HepG2 (cell line): ENCODE data around the gene TEX19. TPM values are rescaled to one million over a fixed set of nuclear protein-coding genes. Genes with fewer than 3 reads are reported as not detected.

ENCODE experiments used
- ARHGAP35 ChIP-seq: sonication (generic); formaldehyde crosslinking; IDR thresholded peaks from 2 replicates; pipeline ENCODE4 v1.9.0; 2022; ENCODE audit warnings: mild to moderate bottlenecking, inconsistent platforms, moderate library complexity, missing genetic modification reagents, borderline replicate concordance
- NCOA1 ChIP-seq: sonication (generic); formaldehyde crosslinking; IDR thresholded peaks from 2 replicates; pipeline ENCODE4 v1.9.0; 2021; ENCODE audit warnings: missing genetic modification reagents
- NFRKB ChIP-seq: fragments of 450-650 bp; IDR thresholded peaks from 2 replicates; pipeline ENCODE4 v1.6.1; 2017
- NR3C1 ChIP-seq: sonication (generic); formaldehyde crosslinking; IDR thresholded peaks from 2 replicates; pipeline ENCODE4 v1.4.0; 2020; ENCODE audit warnings: missing genetic modification reagents
- SALL2 ChIP-seq: sonication (generic); formaldehyde crosslinking; IDR thresholded peaks from 2 replicates; pipeline ENCODE4 v1.8.1; 2023; ENCODE audit warnings: mild to moderate bottlenecking, missing genetic modification reagents, inconsistent platforms
- TAF15 ChIP-seq: fragments of 200-400 bp; formaldehyde crosslinking; IDR thresholded peaks from one replicate; pipeline ENCODE4 v1.6.1; 2018; ENCODE audit warnings: mild to moderate bottlenecking, low read depth, low read length; ENCODE audit not compliant: poor library complexity, severe bottlenecking
- ZBTB42 ChIP-seq: sonication (generic); formaldehyde crosslinking; IDR thresholded peaks from 2 replicates; pipeline ENCODE4 v1.5.0; 2020; ENCODE audit warnings: mild to moderate bottlenecking, missing genetic modification reagents
- ZMAT3 ChIP-seq: sonication (generic); formaldehyde crosslinking; conservative IDR thresholded peaks from 2 replicates; pipeline ENCODE4 v1.7.0; 2021; ENCODE audit warnings: missing genetic modification reagents
- ZMYM4 ChIP-seq: sonication (generic); formaldehyde crosslinking; IDR thresholded peaks from 2 replicates; pipeline ENCODE4 v1.8.1; 2023; ENCODE audit warnings: mild to moderate bottlenecking, missing genetic modification reagents
- ZNF33A ChIP-seq: sonication (generic); formaldehyde crosslinking; IDR thresholded peaks from 2 replicates; pipeline ENCODE4 v1.5.1; 2020; ENCODE audit warnings: missing genetic modification reagents, mild to moderate bottlenecking, moderate library complexity, borderline replicate concordance
- ZNF441 ChIP-seq: sonication (generic); formaldehyde crosslinking; IDR thresholded peaks from 2 replicates; pipeline ENCODE4 v1.7.0; 2021; ENCODE audit warnings: missing genetic modification reagents, borderline replicate concordance
- ZNF570 ChIP-seq: sonication (generic); formaldehyde crosslinking; IDR thresholded peaks from 2 replicates; pipeline ENCODE4 v1.4.0; 2020; ENCODE audit warnings: mild to moderate bottlenecking, missing genetic modification reagents, borderline replicate concordance
- ZNF737 ChIP-seq: sonication (generic); formaldehyde crosslinking; IDR thresholded peaks from 2 replicates; pipeline ENCODE4 v1.5.0; 2020; ENCODE audit warnings: missing genetic modification reagents, mild to moderate bottlenecking, borderline replicate concordance
- polyA plus RNA-seq, 8 experiments: library from polyadenylated mRNA; depleted of rRNA in 3 of 8; stranded (reverse) in 7 of 8; unstranded in 1 of 8; fragments of >200 nt; fragmentation: Illumina TruSeq in 4 of 8; extraction: Trizol in 4 of 8; gene quantifications; 2 replicates each; pipeline versions ENCODE4 v1.2.1 to v1.2.3, GENCODE V29; 2011 to 2016; ENCODE audit warnings: low read depth in 4 of 8, missing spikeins in 1 of 8, mixed read lengths in 1 of 8; ENCODE audit not compliant: insufficient read depth in 1 of 8
- total RNA-seq, 5 experiments: library from RNA; depleted of rRNA; stranded (reverse); fragments of >200 nt; fragmentation: Illumina TruSeq; extraction: Trizol; gene quantifications; 2 replicates each; pipeline ENCODE4 v1.2.3, GENCODE V29; 2016; ENCODE audit warnings: low read depth in 1 of 5
- TF ChIP-seq, protein P1 (sequence below): sonication (generic); formaldehyde crosslinking; IDR thresholded peaks from 2 replicates; pipeline ENCODE4 v1.4.0; 2020; ENCODE audit warnings: missing genetic modification reagents, borderline replicate concordance
- TF ChIP-seq, protein P2 (sequence below): IDR thresholded peaks from 2 replicates; pipeline ENCODE4 v1.4.0; 2020; ENCODE audit warnings: mild to moderate bottlenecking, missing genetic modification reagents
- TF ChIP-seq, protein P3 (sequence below): sonication (generic); formaldehyde crosslinking; IDR thresholded peaks from 2 replicates; pipeline ENCODE4 v1.8.0; 2022; ENCODE audit warnings: mild to moderate bottlenecking, missing genetic modification reagents, borderline replicate concordance
- TF ChIP-seq, protein P4 (sequence below): sonication (generic); formaldehyde crosslinking; IDR thresholded peaks from 2 replicates; pipeline ENCODE4 v1.9.0; 2021; ENCODE audit warnings: missing genetic modification reagents, mild to moderate bottlenecking, borderline replicate concordance

The TEX19 gene
- total and polyA plus RNA-seq, 2 of the 13 experiments (the other 11 are each of a cell fraction or from before 2014, with no cell fraction given), result 1.3 to 6.0 TPM

DNA sequence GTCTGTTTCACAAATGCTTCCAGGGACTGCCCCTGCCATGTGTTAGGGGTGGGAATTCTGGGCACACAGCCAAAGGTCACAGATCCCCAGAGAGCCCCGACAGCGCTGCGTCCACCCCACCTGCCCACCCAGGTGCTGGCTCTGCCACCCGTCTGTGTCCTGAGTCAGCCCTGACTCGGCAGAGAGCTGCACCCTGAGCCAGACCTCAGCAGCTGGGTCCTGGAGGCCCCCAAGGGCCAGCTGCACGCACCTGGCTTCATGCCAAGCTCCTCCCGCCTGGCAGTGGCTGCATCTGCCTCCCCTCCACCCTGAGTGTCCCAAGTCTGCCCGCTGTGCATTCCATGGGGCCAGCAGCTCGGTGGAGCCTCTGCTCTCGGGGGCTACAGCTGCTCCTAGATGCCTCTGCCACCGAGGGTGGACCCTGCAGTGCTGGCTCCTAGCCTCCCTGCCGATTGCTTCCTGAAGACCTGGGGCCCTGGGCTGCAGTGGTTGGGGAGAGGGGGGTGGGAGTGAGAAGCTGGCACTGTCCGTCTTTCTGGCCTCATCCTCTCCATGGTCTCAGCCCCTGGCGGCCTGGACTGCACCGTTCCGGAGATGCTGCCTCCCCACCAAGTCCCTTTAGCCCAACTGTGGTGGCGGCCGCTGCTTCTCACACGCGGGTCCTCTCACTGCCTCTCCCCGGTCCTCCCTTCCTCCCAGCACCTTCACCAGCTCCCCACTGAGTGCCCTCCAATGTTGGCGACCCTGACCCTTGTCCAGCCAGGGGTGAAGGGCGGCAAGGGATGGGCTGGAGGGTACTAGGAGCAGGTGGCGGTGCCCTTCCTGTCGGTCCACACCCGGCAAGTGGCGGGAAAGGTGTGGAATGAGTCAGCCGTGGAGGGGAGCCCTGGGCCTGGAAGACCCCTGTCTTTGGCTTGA is 28.5 kb upstream of the TEX19 start (continued):
- TF ChIP-seq, protein P1, sequence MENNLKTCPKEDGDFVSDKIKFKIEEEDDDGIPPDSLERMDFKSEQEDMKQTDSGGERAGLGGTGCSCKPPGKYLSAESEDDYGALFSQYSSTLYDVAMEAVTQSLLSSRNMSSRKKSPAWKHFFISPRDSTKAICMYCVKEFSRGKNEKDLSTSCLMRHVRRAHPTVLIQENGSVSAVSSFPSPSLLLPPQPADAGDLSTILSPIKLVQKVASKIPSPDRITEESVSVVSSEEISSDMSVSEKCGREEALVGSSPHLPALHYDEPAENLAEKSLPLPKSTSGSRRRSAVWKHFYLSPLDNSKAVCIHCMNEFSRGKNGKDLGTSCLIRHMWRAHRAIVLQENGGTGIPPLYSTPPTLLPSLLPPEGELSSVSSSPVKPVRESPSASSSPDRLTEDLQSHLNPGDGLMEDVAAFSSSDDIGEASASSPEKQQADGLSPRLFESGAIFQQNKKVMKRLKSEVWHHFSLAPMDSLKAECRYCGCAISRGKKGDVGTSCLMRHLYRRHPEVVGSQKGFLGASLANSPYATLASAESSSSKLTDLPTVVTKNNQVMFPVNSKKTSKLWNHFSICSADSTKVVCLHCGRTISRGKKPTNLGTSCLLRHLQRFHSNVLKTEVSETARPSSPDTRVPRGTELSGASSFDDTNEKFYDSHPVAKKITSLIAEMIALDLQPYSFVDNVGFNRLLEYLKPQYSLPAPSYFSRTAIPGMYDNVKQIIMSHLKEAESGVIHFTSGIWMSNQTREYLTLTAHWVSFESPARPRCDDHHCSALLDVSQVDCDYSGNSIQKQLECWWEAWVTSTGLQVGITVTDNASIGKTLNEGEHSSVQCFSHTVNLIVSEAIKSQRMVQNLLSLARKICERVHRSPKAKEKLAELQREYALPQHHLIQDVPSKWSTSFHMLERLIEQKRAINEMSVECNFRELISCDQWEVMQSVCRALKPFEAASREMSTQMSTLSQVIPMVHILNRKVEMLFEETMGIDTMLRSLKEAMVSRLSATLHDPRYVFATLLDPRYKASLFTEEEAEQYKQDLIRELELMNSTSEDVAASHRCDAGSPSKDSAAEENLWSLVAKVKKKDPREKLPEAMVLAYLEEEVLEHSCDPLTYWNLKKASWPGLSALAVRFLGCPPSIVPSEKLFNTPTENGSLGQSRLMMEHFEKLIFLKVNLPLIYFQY, result peak; percentile 61; the same call in 1 of the 2 replicates
- TF ChIP-seq, protein P2, sequence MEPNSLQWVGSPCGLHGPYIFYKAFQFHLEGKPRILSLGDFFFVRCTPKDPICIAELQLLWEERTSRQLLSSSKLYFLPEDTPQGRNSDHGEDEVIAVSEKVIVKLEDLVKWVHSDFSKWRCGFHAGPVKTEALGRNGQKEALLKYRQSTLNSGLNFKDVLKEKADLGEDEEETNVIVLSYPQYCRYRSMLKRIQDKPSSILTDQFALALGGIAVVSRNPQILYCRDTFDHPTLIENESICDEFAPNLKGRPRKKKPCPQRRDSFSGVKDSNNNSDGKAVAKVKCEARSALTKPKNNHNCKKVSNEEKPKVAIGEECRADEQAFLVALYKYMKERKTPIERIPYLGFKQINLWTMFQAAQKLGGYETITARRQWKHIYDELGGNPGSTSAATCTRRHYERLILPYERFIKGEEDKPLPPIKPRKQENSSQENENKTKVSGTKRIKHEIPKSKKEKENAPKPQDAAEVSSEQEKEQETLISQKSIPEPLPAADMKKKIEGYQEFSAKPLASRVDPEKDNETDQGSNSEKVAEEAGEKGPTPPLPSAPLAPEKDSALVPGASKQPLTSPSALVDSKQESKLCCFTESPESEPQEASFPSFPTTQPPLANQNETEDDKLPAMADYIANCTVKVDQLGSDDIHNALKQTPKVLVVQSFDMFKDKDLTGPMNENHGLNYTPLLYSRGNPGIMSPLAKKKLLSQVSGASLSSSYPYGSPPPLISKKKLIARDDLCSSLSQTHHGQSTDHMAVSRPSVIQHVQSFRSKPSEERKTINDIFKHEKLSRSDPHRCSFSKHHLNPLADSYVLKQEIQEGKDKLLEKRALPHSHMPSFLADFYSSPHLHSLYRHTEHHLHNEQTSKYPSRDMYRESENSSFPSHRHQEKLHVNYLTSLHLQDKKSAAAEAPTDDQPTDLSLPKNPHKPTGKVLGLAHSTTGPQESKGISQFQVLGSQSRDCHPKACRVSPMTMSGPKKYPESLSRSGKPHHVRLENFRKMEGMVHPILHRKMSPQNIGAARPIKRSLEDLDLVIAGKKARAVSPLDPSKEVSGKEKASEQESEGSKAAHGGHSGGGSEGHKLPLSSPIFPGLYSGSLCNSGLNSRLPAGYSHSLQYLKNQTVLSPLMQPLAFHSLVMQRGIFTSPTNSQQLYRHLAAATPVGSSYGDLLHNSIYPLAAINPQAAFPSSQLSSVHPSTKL (CRISPR knock-in tag), result peak; percentile 81
- no peak for TF ChIP-seq ZNF737
- TF ChIP-seq, protein P3, sequence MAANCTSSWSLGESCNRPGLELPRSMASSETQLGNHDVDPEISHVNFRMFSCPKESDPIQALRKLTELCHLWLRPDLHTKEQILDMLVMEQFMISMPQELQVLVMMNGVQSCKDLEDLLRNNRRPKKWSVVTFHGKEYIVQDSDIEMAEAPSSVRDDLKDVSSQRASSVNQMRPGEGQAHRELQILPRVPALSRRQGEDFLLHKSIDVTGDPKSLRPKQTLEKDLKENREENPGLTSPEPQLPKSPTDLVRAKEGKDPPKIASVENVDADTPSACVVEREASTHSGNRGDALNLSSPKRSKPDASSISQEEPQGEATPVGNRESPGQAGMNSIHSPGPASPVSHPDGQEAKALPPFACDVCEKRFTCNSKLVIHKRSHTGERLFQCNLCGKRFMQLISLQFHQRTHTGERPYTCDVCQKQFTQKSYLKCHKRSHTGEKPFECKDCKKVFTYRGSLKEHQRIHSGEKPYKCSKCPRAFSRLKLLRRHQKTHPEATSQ (CRISPR knock-in tag), result no peak
- TF ChIP-seq NCOA1 (CRISPR knock-in tag), result no peak
- no peak for TF ChIP-seq NR3C1 (CRISPR knock-in tag)
- TF ChIP-seq ZMYM4 (CRISPR knock-in tag), result peak; percentile 60; the same call in 1 of the 2 replicates
- TF ChIP-seq, protein P4, sequence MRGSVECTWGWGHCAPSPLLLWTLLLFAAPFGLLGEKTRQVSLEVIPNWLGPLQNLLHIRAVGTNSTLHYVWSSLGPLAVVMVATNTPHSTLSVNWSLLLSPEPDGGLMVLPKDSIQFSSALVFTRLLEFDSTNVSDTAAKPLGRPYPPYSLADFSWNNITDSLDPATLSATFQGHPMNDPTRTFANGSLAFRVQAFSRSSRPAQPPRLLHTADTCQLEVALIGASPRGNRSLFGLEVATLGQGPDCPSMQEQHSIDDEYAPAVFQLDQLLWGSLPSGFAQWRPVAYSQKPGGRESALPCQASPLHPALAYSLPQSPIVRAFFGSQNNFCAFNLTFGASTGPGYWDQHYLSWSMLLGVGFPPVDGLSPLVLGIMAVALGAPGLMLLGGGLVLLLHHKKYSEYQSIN (CRISPR knock-in tag), result no peak
- peak; percentile 69; the same call in 1 of the 2 replicates for TF ChIP-seq ZNF441 (CRISPR knock-in tag)
- TF ChIP-seq ZMAT3 (CRISPR knock-in tag), result peak; percentile 91; the same call in 1 of the 2 replicates
- TF ChIP-seq ZNF33A, result no peak
- peak; percentile 50; the same call in 1 of the 2 replicates for TF ChIP-seq ARHGAP35 (CRISPR knock-in tag)
- peak; percentile 74; the same call in 1 of the 2 replicates for TF ChIP-seq ZBTB42 (CRISPR knock-in tag)
- TF ChIP-seq TAF15, result no peak
- TF ChIP-seq ZNF570 (CRISPR knock-in tag), result 0 out of 2 replicates have a peak, but pooled peaks have one; percentile 65
- no peak for TF ChIP-seq SALL2 (CRISPR knock-in tag)
- no peak for TF ChIP-seq NFRKB
